Hepatocyte (in vitro differentiated cells): ENCODE results near the gene TRPC4.

ENCODE experiments used
- EZH2 ChIP-seq: fragments of 200-600 bp; sonication (generic); IDR thresholded peaks from 2 replicates; pipeline ENCODE4 v1.6.1; 2016; ENCODE audit warnings: antibody characterized with exemption, mild to moderate bottlenecking, borderline replicate concordance
- TF ChIP-seq, protein P1 (sequence below): fragments of 200-600 bp; sonication (generic); IDR thresholded peaks from 2 replicates; pipeline ENCODE4 v1.5.1; 2016; ENCODE audit warnings: antibody characterized with exemption, mild to moderate bottlenecking; ENCODE audit not compliant: poor library complexity

DNA sequence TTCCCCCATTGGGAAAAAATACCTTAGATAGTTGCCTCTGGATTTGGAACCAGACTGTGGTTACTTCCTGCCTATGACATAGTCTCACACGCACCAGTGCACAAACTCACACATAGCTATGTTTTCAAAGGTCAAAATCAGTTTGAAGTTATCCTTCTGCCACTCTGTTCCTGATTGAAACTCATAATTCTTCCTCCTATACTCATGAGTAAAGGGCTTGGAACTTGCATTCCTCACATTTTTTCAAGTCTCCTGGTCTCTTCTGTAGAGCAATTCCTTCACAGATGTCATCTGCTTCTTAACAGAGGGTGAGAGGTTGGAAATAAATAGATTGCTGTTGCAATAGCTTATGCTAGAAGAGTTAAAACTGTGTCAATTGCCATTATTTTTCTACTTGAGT lies 252.4 kb downstream of the TRPC4 start:
- TF ChIP-seq, protein P1, sequence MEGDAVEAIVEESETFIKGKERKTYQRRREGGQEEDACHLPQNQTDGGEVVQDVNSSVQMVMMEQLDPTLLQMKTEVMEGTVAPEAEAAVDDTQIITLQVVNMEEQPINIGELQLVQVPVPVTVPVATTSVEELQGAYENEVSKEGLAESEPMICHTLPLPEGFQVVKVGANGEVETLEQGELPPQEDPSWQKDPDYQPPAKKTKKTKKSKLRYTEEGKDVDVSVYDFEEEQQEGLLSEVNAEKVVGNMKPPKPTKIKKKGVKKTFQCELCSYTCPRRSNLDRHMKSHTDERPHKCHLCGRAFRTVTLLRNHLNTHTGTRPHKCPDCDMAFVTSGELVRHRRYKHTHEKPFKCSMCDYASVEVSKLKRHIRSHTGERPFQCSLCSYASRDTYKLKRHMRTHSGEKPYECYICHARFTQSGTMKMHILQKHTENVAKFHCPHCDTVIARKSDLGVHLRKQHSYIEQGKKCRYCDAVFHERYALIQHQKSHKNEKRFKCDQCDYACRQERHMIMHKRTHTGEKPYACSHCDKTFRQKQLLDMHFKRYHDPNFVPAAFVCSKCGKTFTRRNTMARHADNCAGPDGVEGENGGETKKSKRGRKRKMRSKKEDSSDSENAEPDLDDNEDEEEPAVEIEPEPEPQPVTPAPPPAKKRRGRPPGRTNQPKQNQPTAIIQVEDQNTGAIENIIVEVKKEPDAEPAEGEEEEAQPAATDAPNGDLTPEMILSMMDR: no peak
- TF ChIP-seq EZH2: no peak
